NB4 (cell line): Measurements from ENCODE around the gene CCDC198.

ENCODE experiments used
- DNase-seq: peaks from one replicate; pipeline ENCODE4 v3.0.0; 2010; ENCODE audit warnings: low read depth
- H3K4me3 ChIP-seq: one replicate; pipeline ENCODE4 v1.5.1; 2011; ENCODE audit warnings: mild to moderate bottlenecking, low read depth, low read length, moderate library complexity
- CTCF ChIP-seq: IDR thresholded peaks from one replicate; pipeline ENCODE4 v1.5.1; 2012; ENCODE audit warnings: low read depth, low read length
- MAX ChIP-seq: IDR thresholded peaks from 2 replicates; pipeline ENCODE4 v1.6.1; 2011; ENCODE audit warnings: low read depth, low read length
- MYC ChIP-seq: IDR thresholded peaks from 2 replicates; pipeline ENCODE4 v1.6.1; 2011; ENCODE audit warnings: low read depth, low read length
- POLR2A ChIP-seq: IDR thresholded peaks from 2 replicates; pipeline ENCODE4 v1.6.1; 2011; ENCODE audit warnings: mild to moderate bottlenecking; ENCODE audit not compliant: insufficient read length; ENCODE audit errors: extremely low read depth

The CCDC198 gene

GRCh38 chr14:57508756-57509155 lies 15.1 kb upstream of the CCDC198 start:
- DNase-seq, result no peak
- H3K4me3 ChIP-seq, result no peak overlapping the region
- no peak for TF ChIP-seq POLR2A
- no peak for TF ChIP-seq MYC
- no peak for TF ChIP-seq CTCF
- no peak for TF ChIP-seq MAX

- TF ChIP-seq CTCF (no peak), POLR2A (no peak), MYC (no peak), MAX (no peak)
- no peak for DNase-seq
- H3K4me3 ChIP-seq, result no peak overlapping the region
Observed at GRCh38 chr14:57502586-57503254, 9.1 kb upstream of the CCDC198 start.

GRCh38 chr14:57501039-57501557 lies 7.4 kb upstream of the CCDC198 start:
- H3K4me3 ChIP-seq, result no peak overlapping the region
- TF ChIP-seq MAX, result no peak
- no peak for TF ChIP-seq POLR2A
- no peak for TF ChIP-seq MYC
- no peak for TF ChIP-seq CTCF
- DNase-seq, result no peak

- no peak for DNase-seq
- H3K4me3 ChIP-seq, result no peak overlapping the region
- TF ChIP-seq MYC, result no peak
Observed at GRCh38 chr14:57498659-57499058, 5.0 kb upstream of the CCDC198 start.

- H3K4me3 ChIP-seq, result no peak overlapping the region
- TF ChIP-seq POLR2A, result no peak
- no peak for TF ChIP-seq MAX
- TF ChIP-seq MYC, result no peak
- no peak for TF ChIP-seq CTCF
- no peak for DNase-seq
Observed at GRCh38 chr14:57498035-57498434, 4.4 kb upstream of the CCDC198 start.

GRCh38 chr14:57495416-57495815 lies 1.8 kb upstream of the CCDC198 start:
- TF ChIP-seq CTCF (no peak), MYC (no peak), MAX (no peak), POLR2A (no peak)
- no peak overlapping the region for H3K4me3 ChIP-seq
- no peak for DNase-seq
